K562 (cell line): ENCODE results near the gene SCIN. TPM values are rescaled to one million over a fixed set of nuclear protein-coding genes. Genes with fewer than 3 reads are reported as not detected.

Experiments used
- ATAC-seq: fragments of 200-7000 bp; cut with Tn5 transposase; 3 replicates; pipeline ENCODE4 v1.9.1; 2020; ENCODE audit warnings: moderate library complexity
- BruUV-seq: library from RNA; stranded (reverse); fragments of 400-500 nt; replicated peaks from 2 replicates; lab custom pipeline; 2021; lab: Mats Ljungman, UMichigan
- CTCF ChIA-PET: fragments of 300-600 bp; formaldehyde crosslinking; extraction: SDS; loops from one replicate; lab custom pipeline; 2021; ENCODE audit warnings: low intra/inter-chr PET ratio; lab: Yijun Ruan, JAX
- POLR2A ChIA-PET: fragments of 300-600, 350-650 bp; sonication (Branson Sonifier 250); formaldehyde crosslinking; extraction: SDS; loops from one replicate; lab custom pipeline; 2021; ENCODE audit warnings: antibody characterized with exemption, inconsistent platforms; lab: Yijun Ruan, JAX
- DNase-seq, 4 experiments: peaks; one replicate each; pipeline versions ENCODE4 v3.0.0 to v3.0.0-alpha.2; 2011 to 2018; ENCODE audit warnings: low spot score in 3 of 4, mixed read lengths in 3 of 4; ENCODE audit errors: extremely low read depth in 1 of 4
- FAIRE-seq: peaks from 2 replicates; lab custom pipeline; 2011; peaks lifted over from hg19 to GRCh38; lab: Jason Lieb, UNC
- H2AFZ ChIP-seq: 2 replicates; pipeline ENCODE4 v1.6.0; 2011; ENCODE audit warnings: low read depth, low read length, control low read depth, inconsistent platforms
- H3K27ac ChIP-seq: fragments of 200-600 bp; 3 replicates; pipeline ENCODE4 v1.8.0; 2011; ENCODE audit warnings: low read depth, mild to moderate bottlenecking, control low read depth, inconsistent platforms, low read length, moderate library complexity, mixed read lengths; ENCODE audit errors: extremely low read depth
- H3K27me3 ChIP-seq, 2 experiments: fragments of 300-600 bp in 1 of 2; 2 replicates in 1 of 2; 3 replicates in 1 of 2; pipeline versions ENCODE4 v1.6.0 to v1.8.0; 2011; ENCODE audit warnings: inconsistent platforms in 2 of 2, low read length in 2 of 2, mild to moderate bottlenecking in 1 of 2, mixed read lengths in 1 of 2, moderate library complexity in 1 of 2; ENCODE audit not compliant: control insufficient read depth in 2 of 2, insufficient read depth in 2 of 2
- H3K36me3 ChIP-seq: fragments of 300-600 bp; 3 replicates; pipeline ENCODE4 v1.8.0; 2011; ENCODE audit warnings: mild to moderate bottlenecking, low read length, inconsistent platforms; ENCODE audit not compliant: control insufficient read depth, insufficient read depth
- H3K4me1 ChIP-seq, 2 experiments: fragments of 200-600 bp in 1 of 2; replicated peaks in 1 of 2; 2 replicates in 1 of 2; 3 replicates in 1 of 2; pipeline versions ENCODE4 v1.5.1 to v1.8.0; 2011; ENCODE audit warnings: inconsistent platforms in 2 of 2, low read length in 2 of 2, mild to moderate bottlenecking in 1 of 2, mixed read lengths in 1 of 2, moderate library complexity in 1 of 2; ENCODE audit not compliant: control insufficient read depth in 2 of 2, insufficient read depth in 2 of 2
- H3K4me2 ChIP-seq: 2 replicates; pipeline ENCODE4 v1.6.1; 2011; ENCODE audit warnings: low read length, control low read depth, inconsistent platforms, mixed read lengths; ENCODE audit not compliant: insufficient read depth
- H3K4me3 ChIP-seq: fragments of 200-600 bp; sonication (generic), shearing (Covaris generic); 2 replicates; pipeline ENCODE4 v1.5.1; 2016; ENCODE audit warnings: control low read depth, inconsistent platforms
- H3K79me2 ChIP-seq: fragments of 200-600 bp; 3 replicates; pipeline ENCODE4 v1.8.0; 2011; ENCODE audit warnings: low read length, inconsistent platforms; ENCODE audit not compliant: control insufficient read depth, insufficient read depth
- H3K9ac ChIP-seq, 2 experiments: 2 replicates each; pipeline versions ENCODE4 v1.6.0 to v1.6.1; 2011; ENCODE audit warnings: low read depth in 2 of 2, low read length in 2 of 2, control low read depth in 1 of 2, inconsistent platforms in 1 of 2, mild to moderate bottlenecking in 1 of 2, mixed read lengths in 1 of 2; ENCODE audit not compliant: insufficient read depth in 1 of 2
- H3K9me1 ChIP-seq: one replicate; pipeline ENCODE4 v1.6.0; 2011; ENCODE audit warnings: inconsistent platforms, mild to moderate bottlenecking, low read length, moderate library complexity; ENCODE audit not compliant: control insufficient read depth, insufficient read depth
- H3K9me3 ChIP-seq: replicated peaks from 2 replicates; pipeline ENCODE4 v1.5.1; 2011; ENCODE audit warnings: low read depth, low read length, inconsistent platforms; ENCODE audit not compliant: control insufficient read depth, insufficient read depth
- H4K20me1 ChIP-seq: replicated peaks from 2 replicates; pipeline ENCODE4 v1.6.1; 2011; ENCODE audit warnings: low read length, inconsistent platforms, mixed read lengths; ENCODE audit not compliant: control insufficient read depth, insufficient read depth
- ADNP ChIP-seq: fragments of 200-800 bp; sonication (Bioruptor generic); IDR thresholded peaks from 2 replicates; pipeline ENCODE4 v1.6.1; 2016; ENCODE audit warnings: missing genetic modification characterization, missing compliant biosample characterization
- BMI1 ChIP-seq: fragments of 150-350 bp; IDR thresholded peaks from 2 replicates; pipeline ENCODE4 v1.6.1; 2014; ENCODE audit warnings: low read length
- DPF2 ChIP-seq: fragments of 450-650 bp; IDR thresholded peaks from 2 replicates; pipeline ENCODE4 v1.6.1; 2016
- GABPA ChIP-seq: fragments of 200-800 bp; sonication (Bioruptor generic); conservative IDR thresholded peaks from 2 replicates; pipeline ENCODE4 v1.6.1; 2016; ENCODE audit warnings: low read depth, missing genetic modification characterization, missing compliant biosample characterization
- GABPB2 ChIP-seq: fragments of 250-450 bp; sonication (Bioruptor Pico); conservative IDR thresholded peaks from 2 replicates; pipeline ENCODE4 v1.5.1; 2021; ENCODE audit warnings: mild to moderate bottlenecking
- GTF2E2 ChIP-seq: fragments of 200-800 bp; sonication (Bioruptor generic); IDR thresholded peaks from 2 replicates; pipeline ENCODE4 v1.6.1; 2016; ENCODE audit warnings: missing genetic modification characterization, missing compliant biosample characterization
- HMBOX1 ChIP-seq: sonication (generic); IDR thresholded peaks from 2 replicates; pipeline ENCODE4 v1.6.1; 2016
- HNRNPUL1 ChIP-seq: fragments of 200-400 bp; formaldehyde crosslinking; IDR thresholded peaks from 2 replicates; pipeline ENCODE4 v1.6.1; 2017; ENCODE audit warnings: low read length
- MAFG ChIP-seq: fragments of 450-650 bp; conservative IDR thresholded peaks from 2 replicates; pipeline ENCODE4 v1.6.1; 2016; ENCODE audit warnings: missing genetic modification characterization, missing compliant biosample characterization
- MYC ChIP-seq, 2 experiments: fragments of 250-450 bp in 1 of 2; sonication (Bioruptor Pico) in 1 of 2; IDR thresholded peaks; 2 replicates each; pipeline versions ENCODE4 v1.5.1 to v1.6.1; 2012 to 2021; ENCODE audit warnings: low read depth in 2 of 2, borderline replicate concordance in 1 of 2, improper control_type of control experiment in 1 of 2, low read length in 1 of 2, mild to moderate bottlenecking in 1 of 2, moderate library complexity in 1 of 2
- NR0B1 ChIP-seq: fragments of 450-650 bp; IDR thresholded peaks from one replicate; pipeline ENCODE4 v1.6.1; 2018; ENCODE audit warnings: mild to moderate bottlenecking, moderate library complexity; ENCODE audit not compliant: partially characterized antibody
- PHB ChIP-seq: fragments of 250-450 bp; sonication (Bioruptor Pico); IDR thresholded peaks from 2 replicates; pipeline ENCODE4 v1.5.0; 2021
- POLR2AphosphoS2 ChIP-seq: IDR thresholded peaks from 2 replicates; pipeline ENCODE4 v1.6.1; 2012; ENCODE audit warnings: low read length, improper control_type of control experiment
- PRPF4 ChIP-seq: fragments of 200-400 bp; formaldehyde crosslinking; IDR thresholded peaks from one replicate; pipeline ENCODE4 v1.6.1; 2017; ENCODE audit warnings: low read length, low read depth, mild to moderate bottlenecking; ENCODE audit not compliant: insufficient read depth, poor library complexity, severe bottlenecking
- RCOR1 ChIP-seq, 2 experiments: IDR thresholded peaks; 2 replicates each; pipeline ENCODE4 v1.6.1; 2012; ENCODE audit warnings: low read depth in 2 of 2, low read length in 2 of 2, borderline replicate concordance in 1 of 2, improper control_type of control experiment in 1 of 2
- SMARCE1 ChIP-seq: fragments of 450-650 bp; IDR thresholded peaks from 2 replicates; pipeline ENCODE4 v1.7.1; 2016; ENCODE audit warnings: mild to moderate bottlenecking
- STAT5A ChIP-seq: IDR thresholded peaks from 2 replicates; pipeline ENCODE4 v1.6.1; 2012; ENCODE audit warnings: low read length, inconsistent platforms, borderline replicate concordance
- TCF7 ChIP-seq: sonication (generic); IDR thresholded peaks from 2 replicates; pipeline ENCODE4 v1.6.1; 2016; ENCODE audit warnings: antibody characterized with exemption, borderline replicate concordance
- ZBTB7A ChIP-seq: IDR thresholded peaks from 2 replicates; pipeline ENCODE4 v1.6.1; 2011; ENCODE audit warnings: low read depth, mild to moderate bottlenecking, low read length, moderate library complexity, borderline replicate concordance; ENCODE audit not compliant: control insufficient read depth
- ZNF146 ChIP-seq: IDR thresholded peaks from one replicate; pipeline ENCODE4 v1.6.1; 2018; ENCODE audit warnings: missing compliant biosample characterization; ENCODE audit not compliant: unreplicated experiment
- ZNF347 ChIP-seq: fragments of 450-650 bp; formaldehyde crosslinking; IDR thresholded peaks from 2 replicates; pipeline ENCODE4 v1.4.0; 2020; ENCODE audit warnings: low read depth, mild to moderate bottlenecking, moderate library complexity
- ZNF507 ChIP-seq: conservative IDR thresholded peaks from 2 replicates; pipeline ENCODE4 v1.6.1; 2017; ENCODE audit warnings: missing genetic modification characterization, missing compliant biosample characterization
- ZNF76 ChIP-seq: fragments of 250-450 bp; sonication (Bioruptor Pico); IDR thresholded peaks from 2 replicates; pipeline ENCODE4 v1.4.0; 2020; ENCODE audit warnings: mild to moderate bottlenecking, moderate library complexity, borderline replicate concordance
- WGBS: fragments of 100-300 bp; shearing (Covaris generic); methylation state at CpG from one replicate; pipeline ENCODE4 v1.1.6; 2016; ENCODE audit warnings: low coverage, mixed read lengths; ENCODE audit not compliant: insufficient coverage; ENCODE audit errors: missing lambda C conversion rate; 5-methylcytosine and 5-hydroxymethylcytosine counted together
- in situ Hi-C: fragments of 300-500 bp; cut with MboI; formaldehyde crosslinking; loops from 4 replicates; pipeline ENCODE4 v1.15.0; 2018; ENCODE audit warnings: inconsistent platforms, mixed read lengths
- intact Hi-C: fragments of 100-400 bp; cut with micrococcal nuclease; formaldehyde crosslinking; loops from 2 replicates; pipeline ENCODE4 v1.14.2; 2022
- polyA plus RNA-seq, 8 experiments: library from polyadenylated mRNA; depleted of rRNA in 4 of 8; stranded (reverse) in 5 of 8; unstranded in 3 of 8; fragments of >200 nt; fragmentation: Nextera tagmentation in 2 of 8; fragmentation: Illumina TruSeq in 1 of 8; extraction: Ambion mirVana in 2 of 8; extraction: Trizol in 1 of 8; gene quantifications; 2 replicates each; pipeline versions ENCODE4 v1.2.1 to v1.2.3, GENCODE V29; 2011 to 2014; ENCODE audit warnings: inconsistent platforms in 1 of 8, missing spikeins in 1 of 8
- total RNA-seq, 7 experiments: library from RNA; depleted of rRNA in 6 of 7; stranded (reverse); fragments of >200 nt in 6 of 7; fragmentation: Illumina TruSeq in 2 of 7; extraction: Trizol in 2 of 7; gene quantifications; 2 replicates each; pipeline versions ENCODE4 v1.2.1 to v1.2.3, GENCODE V29; 2011 to 2021; ENCODE audit warnings: low replicate concordance in 1 of 7

The SCIN gene
- total and polyA plus RNA-seq, 9 of the 15 experiments (the other 6 are each of a cell fraction or from before 2014, with no cell fraction given), result 0.67 to 18.2 (median 10.6) TPM

GRCh38 chr7:12584930-12585329, 14.4 kb downstream of the SCIN start:
- ATAC-seq (peak; percentile 62), FAIRE-seq (no peak), DNase-seq (peak in 1 of 4 experiments; percentile 53)
- in situ Hi-C loops (no loop called here), intact Hi-C loops (loop anchor here (5.0 to 10.0 kb wide), 3 partner anchors 37 to 200 kb away; no protein-coding TSS in a partner anchor)
- no peaks in the 10 kb centered on the region for H4K20me1 ChIP-seq
- peak overlapping the region; percentile 97 for H2AFZ ChIP-seq
- H3K4me1 ChIP-seq, result peaks cover 6 to 37% of the 10 kb centered on the region in 2 experiments; a peak in 4 of 5 replicates
- H3K27ac ChIP-seq, result peak overlapping the region; percentile 73
- no TSS peak for BruUV-seq
- CTCF ChIA-PET, result no interaction called here
- no peaks in the 10 kb centered on the region for H3K27me3 ChIP-seq
- H3K4me2 ChIP-seq, result peak overlapping the region; percentile 79
- peaks cover 3% of the 10 kb centered on the region; the same call in 1 of the 3 replicates for H3K79me2 ChIP-seq
- POLR2A ChIA-PET, result interaction anchor here (0.9 kb wide), 1 partner anchor 41 kb away, joined by 3 read pairs; no protein-coding TSS in a partner anchor
- no peaks in the 10 kb centered on the region for H3K9me1 ChIP-seq
- H3K9me3 ChIP-seq, result peaks cover 4% of the 10 kb centered on the region; the same call in 1 of the 2 replicates
- WGBS, result 7% methylated on average over 7 of the region's 7 CpGs
- peak overlapping the region in 1 of 2 experiments; percentile 54; a peak in 2 of 4 replicates for H3K9ac ChIP-seq
- H3K4me3 ChIP-seq, result no peak overlapping the region
- no peaks in the 10 kb centered on the region for H3K36me3 ChIP-seq
- TF ChIP-seq NR0B1 (no peak), DPF2 (peak; percentile 42; the same call in 1 of the 2 replicates), TCF7 (no peak), STAT5A (no peak), HNRNPUL1 (no peak), ZNF347 (CRISPR knock-in tag) (no peak), SMARCE1 (peak; percentile 61; the same call in 1 of the 2 replicates), PRPF4 (no peak), MAFG (tag) (peak; percentile 64), ZNF507 (tag) (no peak), BMI1 (no peak), GABPB2 (CRISPR knock-in tag) (no peak), MYC (IDR thresholded peaks at IDR 0.05; ENCODE audit: low read depth, low read length) (no peak), MYC (CRISPR knock-in tag; IDR thresholded peaks at IDR 0.05; ENCODE audit: borderline replicate concordance, low read depth) (no peak), HMBOX1 (peak; percentile 40; the same call in 1 of the 2 replicates), ZBTB7A (no peak), PHB (CRISPR knock-in tag) (no peak), ADNP (no peak), GABPA (tag) (no peak), POLR2AphosphoS2 (no peak), RCOR1 (IDR thresholded peaks at IDR 0.05; ENCODE audit: borderline replicate concordance in 1 of 2, low read depth in 2 of 2, low read length in 2 of 2) (no peak), ZNF146 (CRISPR knock-in tag) (no peak), GTF2E2 (tag) (no peak), ZNF76 (CRISPR knock-in tag) (no peak)
